ENCODE measurements around the gene RABGAP1L. TPM values are rescaled to one million over a fixed set of nuclear protein-coding genes. Genes with fewer than 3 reads are reported as not detected.

Gene RABGAP1L
- total and polyA plus RNA-seq, 2 of the 4 experiments (the other 2 are of a cell fraction), result 7.9 to 26.7 TPM

- Histone ChIP-seq H2AFZ (replicated peaks; ENCODE audit: low read length, poor library complexity) (no peak overlapping the region), H3K27ac (ENCODE audit: insufficient read depth, low read length) (no peak overlapping the region), H4K20me1 (ENCODE audit: insufficient read depth, low read length) (no peaks in the 10 kb centered on the region), H4K5ac (ENCODE audit: low read depth, low read length) (no peak overlapping the region), H3K9me3 (ENCODE audit: control insufficient read depth, insufficient read depth, low read length) (no peaks in the 10 kb centered on the region), H2BK20ac (ENCODE audit: low read depth, low read length) (no peak overlapping the region), H3K14ac (replicated peaks; ENCODE audit: low read depth, low read length) (no peak overlapping the region), H3K27me3 (ENCODE audit: control insufficient read depth, insufficient read depth, low read length) (no peaks in the 10 kb centered on the region), H3K4me3 (ENCODE audit: insufficient read depth, low read depth, low read length) (no peak overlapping the region), H3K56ac (ENCODE audit: extremely low read depth, insufficient read depth, low read length) (no peak overlapping the region), H3K4me2 (ENCODE audit: low read depth, low read length) (no peak overlapping the region), H4K8ac (ENCODE audit: low read depth in 2 of 2, low read length in 2 of 2) (no peak overlapping the region), H4K91ac (ENCODE audit: insufficient read depth, low read depth, low read length) (no peak overlapping the region), H3K23ac (ENCODE audit: low read depth, low read length) (no peak overlapping the region), H2BK120ac (ENCODE audit: low read depth, low read length) (no peak overlapping the region), H2AK5ac (ENCODE audit: low read depth, low read length) (no peak overlapping the region), H3K9ac (ENCODE audit: low read depth, low read length) (no peak overlapping the region), H2AK9ac (replicated peaks; ENCODE audit: low read depth, low read length, poor library complexity) (no peak overlapping the region), H3K18ac (ENCODE audit: low read depth, low read length) (no peak overlapping the region), H2BK15ac (ENCODE audit: low read depth, low read length) (no peak overlapping the region), H3K9me1 (ENCODE audit: insufficient read depth, low read length) (no peaks in the 10 kb centered on the region), H3K4ac (ENCODE audit: low read depth, low read length) (no peak overlapping the region), H3K4me1 (ENCODE audit: control insufficient read depth, insufficient read depth, low read length) (no peaks in the 10 kb centered on the region), H3K36me3 (ENCODE audit: control insufficient read depth, insufficient read depth, low read length) (no peaks in the 10 kb centered on the region), H2BK5ac (ENCODE audit: low read depth, low read length, poor library complexity, severe bottlenecking) (no peak overlapping the region), H3K79me1 (ENCODE audit: low read depth in 1 of 2, low read length in 2 of 2) (no peaks in the 10 kb centered on the region)
- no peak for TF ChIP-seq MAZ (IDR thresholded peaks at IDR 0.05; ENCODE audit: borderline replicate concordance, low read depth, low read length)
- no peak for TF ChIP-seq RAD21 (IDR thresholded peaks at IDR 0.05; ENCODE audit: low read length)
- TF ChIP-seq RFX5 (IDR thresholded peaks at IDR 0.05; ENCODE audit: low read depth, low read length), result no peak
- no peak for TF ChIP-seq BHLHE40 (IDR thresholded peaks at IDR 0.05; ENCODE audit: low read depth, low read length)
- no peak for TF ChIP-seq NFE2L2 (IDR thresholded peaks at IDR 0.05; ENCODE audit: low read depth, low read length)
- TF ChIP-seq RCOR1 (IDR thresholded peaks at IDR 0.05; ENCODE audit: insufficient replicate concordance, low read length), result no peak
- no peak for TF ChIP-seq FOS (IDR thresholded peaks at IDR 0.05; ENCODE audit: low read depth, low read length)
- TF ChIP-seq CEBPB (IDR thresholded peaks at IDR 0.05; ENCODE audit: low read depth, low read length), result no peak
- no peak for TF ChIP-seq CHD1 (IDR thresholded peaks at IDR 0.05; ENCODE audit: low read depth, low read length)
- no peak for TF ChIP-seq SMC3 (IDR thresholded peaks at IDR 0.05; ENCODE audit: low read depth, low read length)
- no peak for TF ChIP-seq MAFK (IDR thresholded peaks at IDR 0.05; ENCODE audit: low read depth, low read length)
- TF ChIP-seq MXI1 (IDR thresholded peaks at IDR 0.05; ENCODE audit: borderline replicate concordance, low read depth, low read length), result no peak
- TF ChIP-seq CTCF (conservative IDR thresholded peaks at IDR 0.05; ENCODE audit: low read depth, low read length), result no peak
- TF ChIP-seq POLR2A (IDR thresholded peaks at IDR 0.05; ENCODE audit: low read depth, low read length), result no peak
- TF ChIP-seq ELK1 (IDR thresholded peaks at IDR 0.05; ENCODE audit: borderline replicate concordance, low read depth, low read length), result no peak
- TF ChIP-seq USF2 (IDR thresholded peaks at IDR 0.05; ENCODE audit: low read depth, low read length), result no peak
- in situ Hi-C loops (cut with MboI; ENCODE audit: low sequenced_read_pairs) (loop anchor here (25.0 kb wide), 1 partner anchor 714 kb away; the partner anchor contains the start of gene CACYBP), dilution Hi-C loops (cut with HindIII; ENCODE audit: low sequenced_read_pairs, unreplicated experiment) (loop anchor here (25.0 kb wide), 1 partner anchor 439 kb away; no protein-coding TSS in a partner anchor), intact Hi-C loops (cut with micrococcal nuclease) (no loop called here)
- ATAC-seq (ENCODE audit: low read depth) (no peak), DNase-seq (no peak)
- BruUV-seq (replicated peaks), result no TSS peak
- CTCF ChIA-PET, result no interaction called here
- POLR2A ChIA-PET (ENCODE audit: unreplicated experiment), result no interaction called here
Observed at GRCh38 chr1:174273776-174274175, 114.5 kb downstream of the RABGAP1L start.
